Placental epithelial cell (primary cell): Measurements from ENCODE around the gene VPS16. TPM values are rescaled to one million over a fixed set of nuclear protein-coding genes. Genes with fewer than 3 reads are reported as not detected.

Experiments
- total RNA-seq: library from RNA; depleted of rRNA; stranded (reverse); fragments of >200 nt; gene quantifications from 2 replicates; pipeline ENCODE4 v1.2.3, GENCODE V29; 2012

Gene VPS16
- 30.6 and 42.0 TPM in 2 replicates for total RNA-seq

GRCh38 chr20:2840138-2840966, at the start of gene VPS16, which contains the start of gene PCED1A:
TSS of gene VPS16 (plus strand) at chr20:2840745. CDS start at chr20:2840775, 30 bp downstream.
TSS of gene PCED1A (minus strand) at chr20:2840655. CDS start at chr20:2839912, 743 bp downstream.

GRCh38 chr20:2800521-2801285, 39.8 kb upstream of the VPS16 start, which contains the start of gene CPXM1:
TSS of gene CPXM1 (minus strand) at chr20:2800627. CDS start at chr20:2800572, 55 bp downstream.

GRCh38 chr20:2814587-2815051, 25.9 kb upstream of the VPS16 start, which contains the start of gene C20orf141:
TSS of gene C20orf141 (plus strand) at chr20:2814987. CDS start at chr20:2815185, 198 bp downstream.

GRCh38 chr20:2816030-2816582, 24.4 kb upstream of the VPS16 start, which contains the start of gene TMEM239:
TSS of gene TMEM239 (plus strand) at chr20:2816364. CDS start at chr20:2816555, 191 bp downstream.

DNA sequence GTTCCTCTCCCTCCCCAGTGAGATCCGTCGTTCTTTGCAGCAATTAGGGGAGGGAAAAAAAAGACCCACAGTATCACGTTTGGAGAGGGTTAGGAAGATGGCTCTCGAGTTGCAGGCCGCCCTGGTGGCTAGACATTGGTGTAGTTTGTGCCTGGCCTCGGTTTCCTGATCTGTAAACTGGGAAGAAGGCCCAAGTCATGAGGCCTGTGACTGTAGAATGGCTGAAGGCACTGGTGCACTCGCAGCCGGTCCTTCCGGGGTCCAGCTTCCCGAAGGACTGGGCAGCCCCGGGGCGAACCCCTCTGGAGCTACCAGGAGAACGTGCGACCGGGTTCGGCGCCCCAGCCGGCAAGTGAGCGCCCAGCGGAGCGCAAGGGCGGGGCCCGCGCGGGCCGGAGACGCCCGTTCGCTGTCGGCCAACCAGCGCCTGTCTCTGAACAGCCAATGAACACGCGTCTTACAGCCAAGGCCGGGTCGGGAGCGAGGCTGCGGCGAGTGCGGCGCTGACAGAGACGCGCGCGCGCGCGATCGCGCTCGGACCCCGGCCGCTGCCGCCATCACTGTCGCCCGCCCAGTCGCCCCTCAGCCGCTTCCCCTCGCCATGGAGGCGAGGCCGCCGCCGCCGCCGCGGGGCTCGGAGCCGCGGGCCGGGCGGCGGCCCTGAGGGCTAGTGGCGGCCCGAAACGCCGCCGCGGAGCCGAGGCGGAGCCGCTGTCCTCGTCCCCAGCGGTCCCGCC, 32.6 kb downstream of the VPS16 start, which contains the start of gene PTPRA:
PTPRA (plus strand) TSS at position 472 of the 737 bp plus-strand sequence. CDS start 90,797 bp downstream, outside the sequence.

Other genes starting within 250 kb of the VPS16 start
- gene NOP56, start 188.1 kb upstream of the VPS16 start, total RNA-seq, result 84.9 and 108 TPM in 2 replicates
- gene IDH3B, start 176.5 kb upstream of the VPS16 start, total RNA-seq, result 75.8 and 89.3 TPM in 2 replicates
- 4.4 and 13.3 TPM in 2 replicates for gene EBF4, start 148.0 kb upstream of the VPS16 start, total RNA-seq
- gene CPXM1, start 40.1 kb upstream of the VPS16 start, total RNA-seq, result under 0.01 TPM in 1 of 2 replicates, not detected in the other
- gene C20orf141, start 25.8 kb upstream of the VPS16 start, total RNA-seq, result not detected in 2 replicates
- not detected in 2 replicates for gene TMEM239, start 24.4 kb upstream of the VPS16 start, total RNA-seq
- 39.0 and 54.6 TPM in 2 replicates for gene PCED1A, start 90 bp upstream of the VPS16 start, total RNA-seq
- gene PTPRA, start 32.7 kb downstream of the VPS16 start, total RNA-seq, result 29.1 and 35.5 TPM in 2 replicates
- gene GNRH2, start 202.9 kb downstream of the VPS16 start, total RNA-seq, result 0.39 TPM in 1 of 2 replicates, not detected in the other
- 21.6 and 27.7 TPM in 2 replicates for gene MRPS26, start 205.3 kb downstream of the VPS16 start, total RNA-seq
- gene OXT, start 230.9 kb downstream of the VPS16 start, total RNA-seq, result not detected in 2 replicates
- gene AVP, start 244.0 kb downstream of the VPS16 start, total RNA-seq, result not detected in 2 replicates